Activated CD4-positive, alpha-beta T cell treated with anti-CD3 and anti-CD28 coated beads, Interleukin-2, amount 50 U/mL, for 1 hour (primary cell): ENCODE data around the gene WBP2NL.
A peak's percentile ranks its signal among the peaks of the same experiment; 100 is the strongest.
"Not testable (repeated sequence)": the region's sequence is repeated elsewhere in the genome, so short reads cannot be mapped to it uniquely, and the experiment has no call there.

Experiments
- DNase-seq: peaks from one replicate; pipeline ENCODE4 v3.0.0-alpha.2; 2020

The WBP2NL gene, protein sequence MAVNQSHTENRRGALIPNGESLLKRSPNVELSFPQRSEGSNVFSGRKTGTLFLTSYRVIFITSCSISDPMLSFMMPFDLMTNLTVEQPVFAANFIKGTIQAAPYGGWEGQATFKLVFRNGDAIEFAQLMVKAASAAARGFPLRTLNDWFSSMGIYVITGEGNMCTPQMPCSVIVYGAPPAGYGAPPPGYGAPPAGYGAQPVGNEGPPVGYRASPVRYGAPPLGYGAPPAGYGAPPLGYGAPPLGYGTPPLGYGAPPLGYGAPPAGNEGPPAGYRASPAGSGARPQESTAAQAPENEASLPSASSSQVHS

DNA sequence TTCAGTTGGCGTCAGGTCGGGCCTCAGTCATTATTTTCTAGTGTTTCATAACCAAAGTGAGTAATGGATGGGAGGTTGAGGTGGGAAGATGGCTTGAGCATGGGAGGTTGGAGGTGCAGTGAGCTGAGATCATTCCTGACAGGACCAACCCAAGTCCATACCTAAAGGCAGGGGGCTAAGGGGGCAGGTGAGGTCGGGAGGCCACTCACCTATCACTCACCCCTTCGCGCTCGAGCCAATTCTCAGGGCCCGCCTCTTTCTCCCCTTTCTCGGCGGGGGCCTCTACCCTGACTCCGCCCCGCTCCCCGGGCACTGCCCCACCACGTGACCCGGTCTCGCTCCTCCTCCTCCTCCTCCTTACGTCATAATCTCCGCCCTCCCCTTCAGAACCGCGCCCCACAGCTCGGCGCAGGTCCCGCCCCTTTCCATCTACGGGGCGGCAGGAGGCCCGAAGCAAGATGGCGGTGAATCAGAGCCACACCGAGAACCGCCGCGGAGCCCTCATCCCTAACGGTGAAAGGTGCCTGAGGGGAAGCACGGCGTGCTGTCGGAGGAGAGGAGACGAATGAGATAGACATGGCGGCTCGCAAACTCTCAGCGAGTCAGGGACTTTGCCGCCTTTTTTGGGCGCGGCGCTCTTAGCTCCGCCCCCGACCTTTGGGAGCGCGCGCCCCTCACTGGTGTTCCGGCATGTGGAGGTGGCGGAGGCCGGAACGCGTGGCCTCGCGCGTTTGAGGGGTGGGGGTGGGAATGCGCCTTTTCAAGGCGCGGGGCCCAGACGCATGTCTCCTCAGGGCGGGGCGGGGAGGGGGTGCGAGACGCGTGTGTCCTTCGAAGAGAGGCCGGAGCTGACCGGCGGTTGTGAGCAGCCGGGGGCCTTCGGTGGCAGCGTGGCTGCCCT lies at the start of gene WBP2NL:
Gene WBP2NL (plus strand): TSS at position 428 of the 901 bp plus-strand sequence. CDS start 31 bp downstream, at position 459.
- DNase-seq = peak; percentile 84

DNA sequence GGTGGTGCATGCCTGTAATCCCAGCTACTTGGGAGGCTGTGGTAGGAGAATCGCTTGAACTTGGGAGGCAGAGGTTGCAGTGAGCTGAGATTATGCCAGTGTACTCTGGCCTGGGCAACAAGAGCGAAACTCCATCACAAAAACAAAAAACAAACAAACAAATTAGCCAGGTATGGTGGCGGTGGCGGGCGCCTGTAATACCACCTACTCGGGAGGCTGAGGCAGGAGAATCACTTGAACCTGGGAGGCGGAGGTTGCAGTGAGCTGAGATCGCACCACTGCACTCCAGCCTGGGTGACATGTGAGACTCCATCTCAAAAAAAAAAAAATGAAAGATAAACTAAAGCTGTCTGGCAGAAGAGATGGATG lies 49.7 kb upstream of the WBP2NL start:
- DNase-seq = not testable (repeated sequence)

DNA sequence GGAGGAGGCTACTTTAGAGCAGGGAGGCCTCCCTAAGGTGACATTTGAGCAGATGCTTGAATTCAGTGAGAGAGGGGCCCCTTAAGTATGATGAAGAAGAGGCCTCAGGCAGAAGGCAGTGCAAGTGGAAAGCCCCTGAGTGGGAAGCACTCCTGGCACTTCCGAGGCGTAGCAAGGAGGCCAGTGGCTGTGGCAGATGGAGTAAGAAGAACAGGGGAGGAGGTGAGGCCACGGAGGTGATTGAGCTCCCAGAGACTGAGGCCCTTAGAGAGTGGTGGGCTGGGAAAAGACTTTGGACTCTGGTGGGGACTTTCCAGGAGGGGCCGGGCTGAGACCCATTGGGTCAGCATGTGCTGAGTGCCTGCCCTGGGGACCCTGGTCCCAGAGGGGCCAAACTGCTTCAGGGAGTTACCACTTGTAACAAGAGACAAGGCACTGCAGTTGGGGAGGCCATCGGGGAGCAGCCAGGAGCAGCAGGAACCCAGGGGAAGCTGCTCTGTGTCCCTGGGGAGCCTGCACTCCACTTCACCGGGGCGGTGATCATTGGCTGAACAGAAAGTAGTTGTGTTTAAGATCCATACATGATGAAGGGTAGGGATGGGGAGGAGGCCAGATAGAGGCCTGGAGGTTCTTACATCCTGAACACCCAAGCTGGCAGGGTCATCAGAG lies 49.2 kb upstream of the WBP2NL start:
- DNase-seq = no peak

DNA sequence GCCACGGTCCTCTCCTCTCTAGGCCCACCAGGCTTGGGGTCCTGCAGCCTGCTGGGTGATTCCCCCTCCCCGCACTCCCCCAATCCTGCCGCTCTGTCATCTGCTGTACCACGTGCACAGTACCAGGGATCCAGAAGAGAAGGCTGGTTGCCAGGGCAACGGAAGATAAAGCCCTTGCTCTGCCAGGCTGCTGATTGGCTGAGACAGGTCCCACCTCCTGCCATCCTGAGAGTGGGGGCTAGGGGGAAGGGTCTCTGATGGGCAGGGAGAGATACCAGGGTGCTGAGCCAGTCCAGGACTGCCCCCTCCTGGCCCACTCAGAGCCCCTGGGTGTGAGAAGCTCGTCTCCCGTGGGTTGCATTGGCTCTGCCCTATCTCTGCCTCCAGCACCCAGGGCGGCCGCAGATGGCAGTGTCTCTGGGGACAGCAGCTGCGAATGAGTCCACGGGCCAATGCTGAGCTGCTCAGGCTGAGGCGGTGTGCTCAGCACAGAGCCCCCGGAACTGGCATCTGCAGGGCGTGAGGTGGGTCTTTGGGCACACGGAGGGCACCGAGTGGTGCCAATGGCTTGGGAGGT lies 46.6 kb upstream of the WBP2NL start, which contains the start of gene SMIM45:
Gene SMIM45 (plus strand): TSS at position 253 of the 577 bp plus-strand sequence.
- no peak for DNase-seq

DNA sequence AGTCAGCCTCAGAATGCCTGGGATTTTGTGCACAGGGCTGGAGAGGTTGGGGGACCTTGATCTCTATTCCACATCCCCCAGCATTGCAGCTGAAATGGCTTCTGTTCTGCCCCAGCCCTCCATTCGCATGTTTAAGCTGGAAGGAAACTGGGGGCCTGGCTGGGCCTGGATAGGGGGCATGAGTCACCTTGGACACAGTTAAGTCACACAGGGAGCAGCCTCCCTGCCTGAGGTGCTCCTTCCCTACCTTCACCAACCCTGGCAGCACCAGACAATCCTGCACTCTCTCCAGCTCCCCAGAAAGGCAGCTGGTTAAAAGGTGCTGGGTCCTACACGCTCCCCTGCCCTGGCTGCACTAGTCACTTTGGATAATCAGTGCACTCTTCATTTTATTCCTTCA lies 45.9 kb upstream of the WBP2NL start:
- no peak for DNase-seq

DNA sequence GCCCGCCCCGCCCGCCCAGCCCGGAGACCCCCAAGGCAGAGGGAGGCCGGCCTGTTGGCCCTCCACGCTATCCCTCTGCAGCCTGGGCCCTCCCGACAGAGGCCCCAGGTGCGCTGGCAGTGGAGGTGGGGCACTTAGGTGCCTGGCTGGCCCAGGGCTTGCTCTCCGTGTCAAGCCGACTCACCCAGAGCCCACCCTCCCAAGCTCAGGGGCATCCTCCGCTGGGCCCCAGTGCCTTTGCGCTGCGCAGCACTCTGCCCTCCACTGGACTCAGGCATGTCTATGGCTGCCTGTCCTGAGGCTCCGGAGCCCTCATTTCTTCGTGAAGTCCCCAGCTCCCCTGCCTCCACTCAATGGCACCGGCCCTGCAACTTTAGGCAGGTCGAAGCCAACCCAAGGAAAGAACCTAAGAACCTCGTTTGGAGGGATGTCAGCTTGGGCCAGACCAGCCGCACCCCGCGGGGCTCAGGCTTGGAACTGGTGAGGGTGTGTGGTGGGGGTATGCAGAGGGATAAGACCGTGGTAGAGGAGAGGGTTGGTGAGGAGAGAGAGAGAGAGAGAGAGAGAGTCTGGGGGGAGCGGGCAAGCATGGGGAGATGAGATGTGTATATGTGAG lies 40.5 kb upstream of the WBP2NL start:
- DNase-seq = no peak

DNA sequence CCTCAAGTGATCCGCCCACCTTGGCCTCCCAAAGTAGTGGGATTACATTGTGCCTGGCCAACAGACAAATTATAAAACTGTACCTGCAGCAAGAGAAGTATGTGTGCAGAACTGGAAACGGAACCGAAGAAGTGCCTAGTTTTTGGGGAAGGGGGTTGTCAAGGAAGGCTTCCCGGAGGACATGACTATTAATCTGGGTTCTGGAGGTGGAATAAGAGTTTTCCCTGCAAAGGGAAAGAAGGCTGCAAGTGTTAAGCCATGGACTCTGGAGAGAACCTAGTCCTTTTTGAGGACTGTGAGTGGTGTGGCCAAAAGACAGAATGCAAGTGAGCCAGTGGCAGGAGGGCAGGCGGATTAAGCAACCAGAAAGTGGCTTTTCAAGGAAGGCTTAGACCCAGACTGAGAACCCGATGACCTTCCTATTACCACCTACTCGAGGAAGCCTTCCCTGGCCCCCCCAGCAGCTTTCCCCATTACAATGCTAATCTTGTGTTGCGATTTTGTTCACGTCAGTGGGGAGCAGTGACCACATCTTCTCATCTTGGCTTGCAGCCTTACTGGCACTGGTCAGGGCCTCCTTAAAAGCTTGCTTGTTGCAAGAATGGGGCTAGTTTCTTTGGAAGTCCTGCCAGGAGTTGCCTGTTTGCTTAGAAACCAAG lies 35.0 kb upstream of the WBP2NL start:
- no peak for DNase-seq

DNA sequence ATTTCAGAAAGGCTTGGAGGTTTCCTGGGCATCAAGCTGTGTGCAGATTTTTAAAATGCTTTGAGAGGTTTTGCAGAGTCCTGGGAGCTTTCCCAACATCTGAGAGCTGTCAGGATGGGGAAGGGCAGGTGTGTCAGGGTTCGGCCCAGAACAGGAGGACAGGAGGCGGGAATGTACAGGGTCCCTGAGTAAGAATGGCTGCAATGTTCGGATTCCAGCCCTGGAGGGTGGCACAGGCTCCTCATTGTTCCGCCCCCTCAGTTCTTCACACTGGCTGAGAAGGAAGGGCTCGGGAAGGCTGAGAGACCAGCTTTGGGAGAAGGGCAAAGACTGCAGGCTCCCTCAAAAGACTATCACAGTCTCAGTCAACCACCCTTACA lies 34.5 kb upstream of the WBP2NL start:
- DNase-seq = no peak

DNA sequence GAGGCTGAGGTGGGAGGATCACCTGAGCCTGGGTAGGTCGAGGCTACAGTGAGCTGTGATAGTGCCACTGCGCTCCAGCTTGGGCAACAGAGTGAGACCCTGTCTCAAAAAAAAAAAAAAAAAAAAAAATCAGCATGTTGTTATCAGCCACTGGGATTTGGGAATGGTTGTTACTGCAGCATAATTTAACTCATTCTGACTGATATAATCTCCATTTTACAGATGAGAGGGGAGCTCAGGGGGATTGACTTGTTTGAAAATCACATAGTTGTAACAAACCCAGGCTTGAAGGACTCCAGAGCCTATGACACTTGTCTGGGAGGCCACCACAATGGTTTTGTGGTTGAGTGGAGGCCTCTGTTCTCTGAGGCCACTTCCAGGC lies 32.4 kb upstream of the WBP2NL start:
- DNase-seq = no peak

DNA sequence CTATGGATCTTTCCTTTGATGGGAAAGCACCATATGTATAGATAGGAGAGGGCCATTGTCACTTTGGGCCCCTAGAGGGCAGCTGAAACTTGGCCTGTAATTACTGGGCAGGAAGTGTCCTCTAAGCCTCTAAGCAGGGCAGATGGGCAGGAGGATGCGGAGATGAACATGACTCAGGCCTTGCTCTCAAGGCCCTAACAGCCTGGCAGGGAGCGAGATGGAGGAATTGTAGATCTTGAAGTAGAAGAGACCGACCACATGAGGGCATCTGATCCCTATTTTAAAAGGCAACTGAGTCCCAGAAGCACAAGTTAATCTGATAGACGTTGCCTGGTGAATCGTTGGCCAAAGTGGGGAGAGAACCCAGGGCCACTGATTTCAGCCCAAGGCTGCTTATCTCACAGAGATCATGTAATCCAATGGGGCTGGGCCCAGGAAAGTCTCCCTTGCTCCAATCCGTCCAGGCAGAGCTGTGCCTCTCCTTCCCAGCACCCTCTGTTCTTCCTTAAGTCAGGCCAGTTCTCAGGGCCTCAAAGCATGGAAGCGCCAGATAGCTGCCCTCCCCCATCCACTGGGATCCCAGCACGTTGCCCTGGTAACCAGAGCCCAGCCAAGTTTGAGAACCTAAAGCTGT lies 31.9 kb upstream of the WBP2NL start:
- DNase-seq = peak; percentile 16

DNA sequence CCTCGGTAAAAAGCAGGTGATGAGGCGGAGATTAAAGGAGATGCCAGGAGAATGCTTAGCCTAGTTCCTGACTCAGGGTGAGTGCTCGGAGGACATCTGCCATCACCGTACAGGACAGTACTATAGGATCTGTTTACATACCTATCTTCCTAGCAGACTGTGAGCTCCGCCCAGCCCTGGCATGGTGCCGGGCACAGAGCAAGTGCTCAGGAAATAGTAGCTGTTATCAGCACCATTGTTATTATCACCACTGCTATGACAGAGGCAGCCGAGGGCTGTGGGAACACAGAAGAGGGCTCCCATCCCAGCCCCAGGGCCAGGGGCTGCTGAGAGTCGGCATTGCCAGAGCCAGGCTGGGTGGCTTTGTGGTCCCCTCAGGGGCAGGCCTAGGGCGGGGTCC lies 30.0 kb upstream of the WBP2NL start:
- no peak for DNase-seq

DNA sequence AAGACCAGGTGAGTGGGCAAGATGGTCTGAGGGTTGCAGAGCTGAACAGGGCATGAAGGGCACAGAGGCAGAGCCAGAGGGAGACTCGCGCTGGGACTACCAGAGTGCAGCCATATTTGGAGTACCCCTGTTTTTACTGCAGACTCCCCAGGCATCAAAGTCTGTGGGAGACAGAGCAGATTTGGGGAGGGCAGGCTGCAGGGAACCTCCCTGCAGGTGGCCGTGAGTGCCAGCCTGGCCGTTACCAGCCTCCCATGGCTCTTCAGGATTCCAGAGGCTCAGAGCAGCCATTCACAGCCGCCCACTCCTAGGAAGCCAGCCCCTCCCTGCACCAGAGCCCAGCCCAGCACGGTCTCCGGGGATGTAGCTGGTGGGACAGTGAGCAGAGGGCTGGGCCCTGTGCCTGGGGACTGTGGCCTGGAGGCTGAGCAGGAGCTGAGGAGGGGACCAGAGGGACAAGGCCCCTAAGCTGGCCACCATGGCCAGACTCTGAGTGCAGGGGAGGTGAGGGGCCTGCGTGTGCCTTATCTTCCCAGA lies 29.4 kb upstream of the WBP2NL start, which contains the start of gene SEPTIN3:
Gene SEPTIN3 (plus strand): TSS at position 334 of the 537 bp plus-strand sequence. CDS start 2,050 bp downstream, outside the sequence.
- no peak for DNase-seq

DNA sequence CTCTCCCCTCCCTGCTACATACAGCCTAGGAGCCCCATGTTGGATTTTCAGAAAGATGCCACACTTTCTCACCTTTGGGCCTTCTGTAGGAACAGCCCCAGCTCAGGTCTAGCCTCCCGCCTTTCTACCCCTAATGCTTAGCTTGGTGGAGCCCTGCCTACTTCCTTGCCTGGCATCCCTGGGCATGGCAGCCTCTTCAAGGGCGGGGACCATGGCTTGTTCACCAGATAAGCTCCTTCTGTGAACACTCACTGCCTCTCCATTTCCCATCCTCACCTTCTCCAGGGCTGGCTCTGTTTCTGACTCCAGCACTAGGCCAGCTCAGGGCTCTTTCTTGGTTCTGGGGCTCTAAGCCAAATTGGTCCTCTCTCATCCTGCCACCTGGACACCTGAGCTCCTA lies 28.0 kb upstream of the WBP2NL start:
- no peak for DNase-seq

DNA sequence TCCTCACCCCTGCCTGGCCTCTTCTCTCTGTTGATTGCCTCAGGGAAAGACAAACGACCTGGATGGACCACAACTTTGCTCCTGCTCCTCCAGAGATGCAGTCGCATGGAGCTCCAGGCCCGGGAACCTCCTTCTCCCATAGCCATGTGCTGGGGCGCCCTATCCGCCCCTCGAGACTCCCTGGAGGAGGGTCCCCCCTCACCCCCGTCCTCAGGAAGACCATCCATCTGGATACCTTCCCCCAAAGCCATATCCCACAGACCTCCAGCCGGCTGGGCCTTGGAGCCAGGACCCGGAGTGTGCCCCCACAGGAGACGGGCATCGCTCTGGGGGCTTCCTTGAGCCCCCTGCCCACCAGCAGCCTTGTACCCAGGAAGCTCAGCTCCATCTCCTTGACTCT lies 27.2 kb upstream of the WBP2NL start:
- no peak for DNase-seq

DNA sequence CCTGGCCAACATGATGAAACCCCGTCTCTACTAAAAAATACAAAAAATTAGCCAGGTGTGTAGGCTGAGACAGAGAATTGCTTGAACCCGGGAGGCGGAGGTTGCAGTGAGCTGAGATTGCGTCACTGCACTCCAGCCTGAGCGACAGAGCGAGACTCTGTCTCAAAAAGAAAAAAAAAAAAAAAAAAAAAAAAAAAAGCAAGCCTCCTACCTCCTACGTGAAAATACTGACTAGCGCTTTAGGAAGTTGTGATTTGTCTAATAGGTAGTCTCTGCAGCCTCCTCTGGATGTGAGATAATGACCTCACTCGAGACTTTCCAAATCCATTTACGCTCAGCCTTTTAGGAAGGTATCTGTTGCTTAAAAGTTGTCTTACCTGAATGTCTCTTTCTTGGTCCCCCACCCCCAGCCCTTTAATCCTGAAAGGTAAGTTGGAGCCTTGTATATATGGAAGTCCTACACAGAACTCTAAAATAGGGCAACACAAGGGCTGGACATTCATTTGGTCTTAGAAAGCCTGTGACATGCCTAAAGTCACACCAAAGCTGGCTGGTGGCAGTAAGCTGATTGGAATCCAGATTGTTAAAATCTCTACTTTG lies 23.8 kb upstream of the WBP2NL start:
- DNase-seq = no peak

DNA sequence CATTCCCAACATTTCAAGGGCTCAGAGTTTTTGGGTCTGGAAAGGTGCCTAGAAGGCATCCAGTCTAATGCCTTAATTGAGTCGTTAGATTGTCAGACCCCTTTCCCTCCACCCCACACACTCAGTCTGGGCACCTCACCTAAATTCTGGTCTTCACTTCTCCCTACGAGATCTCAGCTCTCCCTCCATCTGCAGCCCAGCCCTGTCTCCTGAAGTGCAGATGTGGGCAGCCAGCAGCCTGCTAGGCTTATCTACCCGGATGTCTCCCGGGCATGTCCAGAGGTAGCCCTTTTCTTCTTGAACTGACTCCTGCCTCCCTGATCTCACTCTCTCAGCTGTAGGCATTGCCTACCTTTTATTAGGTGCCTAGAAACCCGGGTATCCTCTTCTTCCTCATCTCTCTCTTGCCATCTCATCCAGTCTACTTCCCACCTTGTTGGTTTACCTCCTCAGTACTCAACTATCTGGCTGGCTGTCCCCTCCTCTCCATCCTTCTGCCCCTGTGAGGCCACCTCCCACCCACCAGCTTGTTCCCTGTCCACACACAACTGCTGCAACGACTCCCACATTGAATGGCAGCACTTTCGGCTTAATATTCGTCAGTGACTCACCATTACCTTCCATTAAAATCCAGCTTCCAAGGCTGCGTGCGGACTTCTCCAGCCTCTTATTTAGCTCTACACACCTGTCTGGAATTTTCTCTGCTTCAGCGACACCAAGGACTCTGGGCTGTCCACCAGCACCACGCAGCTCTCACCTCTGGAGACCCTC lies 23.1 kb upstream of the WBP2NL start:
- DNase-seq = no peak

DNA sequence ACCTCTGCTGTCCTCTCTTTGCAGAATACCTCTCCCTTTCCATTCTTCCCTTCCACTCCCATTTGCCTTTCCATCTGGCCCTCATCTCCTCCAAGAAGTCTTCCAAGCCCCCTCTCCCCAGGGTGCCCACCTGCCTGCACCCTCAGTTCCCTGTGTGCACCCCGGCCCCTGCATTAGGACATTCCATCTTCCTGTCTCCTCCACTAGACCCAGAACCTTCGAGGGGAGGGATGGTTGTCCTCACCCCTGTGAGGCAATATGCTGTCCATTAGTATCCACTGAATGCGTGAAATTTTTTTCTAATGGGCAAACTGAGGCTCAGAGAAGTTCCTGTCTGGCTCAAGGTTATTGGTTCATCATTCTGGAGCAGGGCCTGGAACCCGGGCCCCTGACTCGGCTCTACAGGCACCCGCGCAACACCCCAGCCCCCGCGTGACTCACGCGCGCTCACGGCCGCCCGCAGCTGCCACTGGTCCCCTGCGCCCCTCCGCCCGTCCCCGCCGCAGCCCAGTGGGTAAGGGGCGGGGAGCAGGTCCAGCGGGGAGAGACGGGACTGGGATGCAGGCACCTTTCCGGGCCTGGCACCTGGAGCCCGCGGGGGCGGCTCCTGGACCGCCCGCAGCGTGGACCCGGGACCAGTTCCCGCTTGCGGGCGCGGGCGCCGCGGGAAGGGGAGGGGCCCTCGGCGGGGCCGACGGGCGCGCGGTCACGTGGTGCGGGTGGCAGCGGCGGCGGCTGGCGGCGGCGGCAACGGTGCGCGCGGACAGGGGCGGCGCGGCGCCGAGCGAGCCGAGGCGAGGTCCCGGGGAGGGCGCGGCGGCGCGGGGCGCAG lies 22.3 kb upstream of the WBP2NL start:
- DNase-seq = peak; percentile 39

DNA sequence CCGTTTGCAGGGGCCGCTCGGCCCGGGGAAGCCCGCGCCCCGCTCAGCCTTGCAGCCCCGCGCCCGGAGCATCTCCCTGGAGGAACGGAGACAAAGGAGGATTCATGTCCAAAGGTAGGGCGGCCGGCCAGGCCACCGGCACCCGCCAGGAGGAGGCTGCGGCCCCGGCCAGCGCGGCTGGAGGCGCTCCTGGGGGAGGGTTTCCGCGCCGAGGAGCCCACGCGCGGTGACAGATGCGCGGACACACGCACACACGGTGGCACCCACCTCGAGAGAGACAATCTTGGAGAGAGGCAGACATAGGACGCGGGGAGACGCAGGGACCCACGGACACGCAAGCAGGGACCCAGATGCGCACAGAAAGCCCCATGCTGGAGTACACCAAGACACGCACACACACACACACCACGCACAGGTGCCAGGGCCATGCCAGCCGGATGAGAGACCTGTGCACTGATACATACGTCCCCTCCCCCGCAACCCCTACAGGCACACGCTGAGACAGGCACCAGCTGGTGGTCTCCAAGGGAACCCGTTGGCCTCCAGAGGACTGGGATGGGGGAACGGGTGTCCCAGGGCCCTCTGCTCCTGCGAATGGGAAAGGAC lies 21.5 kb upstream of the WBP2NL start:
- DNase-seq = no peak

DNA sequence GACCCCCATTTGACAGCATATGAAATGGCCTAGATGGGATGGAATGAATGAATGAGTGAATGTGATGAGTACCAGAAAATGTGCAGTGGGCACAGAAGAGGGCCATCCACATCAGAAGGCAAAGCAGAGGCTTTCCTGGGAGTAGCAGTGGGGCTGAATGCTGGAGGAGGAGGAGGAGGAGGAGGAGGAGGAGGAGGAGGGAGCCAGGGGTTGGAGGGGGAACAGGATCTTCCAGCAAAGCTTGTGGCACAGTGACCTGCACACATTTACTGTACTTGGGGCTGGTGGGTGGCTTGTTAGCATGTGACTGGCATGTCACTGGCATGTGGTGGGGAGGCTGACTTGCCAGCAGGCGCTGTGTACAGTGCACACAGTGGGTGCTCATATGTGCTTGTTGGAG lies 19.9 kb upstream of the WBP2NL start:
- no peak for DNase-seq
